Upper lobe of left lung (tissue), 4 donors: ENCODE data around the gene BMP8A.
A peak's percentile ranks its signal among the peaks of the same experiment; 100 is the strongest.

ENCODE experiments used
- POLR2A ChIP-seq, 4 donors: fragments of 450-650 bp; IDR thresholded peaks; one replicate each; pipeline ENCODE4 v1.5.1; 2016 to 2017; ENCODE audit warnings: antibody characterized with exemption in 4 of 4, mild to moderate bottlenecking in 2 of 4
- TF ChIP-seq, protein P1 (sequence below), 6 experiments: fragments of 450-650 bp in 4 of 6; fragments of 200-600 bp in 2 of 6; sonication (generic) in 2 of 6; IDR thresholded peaks; one replicate each; pipeline ENCODE4 v1.5.1; 2016 to 2019; ENCODE audit warnings: antibody characterized with exemption in 6 of 6

- TF ChIP-seq, protein P1, sequence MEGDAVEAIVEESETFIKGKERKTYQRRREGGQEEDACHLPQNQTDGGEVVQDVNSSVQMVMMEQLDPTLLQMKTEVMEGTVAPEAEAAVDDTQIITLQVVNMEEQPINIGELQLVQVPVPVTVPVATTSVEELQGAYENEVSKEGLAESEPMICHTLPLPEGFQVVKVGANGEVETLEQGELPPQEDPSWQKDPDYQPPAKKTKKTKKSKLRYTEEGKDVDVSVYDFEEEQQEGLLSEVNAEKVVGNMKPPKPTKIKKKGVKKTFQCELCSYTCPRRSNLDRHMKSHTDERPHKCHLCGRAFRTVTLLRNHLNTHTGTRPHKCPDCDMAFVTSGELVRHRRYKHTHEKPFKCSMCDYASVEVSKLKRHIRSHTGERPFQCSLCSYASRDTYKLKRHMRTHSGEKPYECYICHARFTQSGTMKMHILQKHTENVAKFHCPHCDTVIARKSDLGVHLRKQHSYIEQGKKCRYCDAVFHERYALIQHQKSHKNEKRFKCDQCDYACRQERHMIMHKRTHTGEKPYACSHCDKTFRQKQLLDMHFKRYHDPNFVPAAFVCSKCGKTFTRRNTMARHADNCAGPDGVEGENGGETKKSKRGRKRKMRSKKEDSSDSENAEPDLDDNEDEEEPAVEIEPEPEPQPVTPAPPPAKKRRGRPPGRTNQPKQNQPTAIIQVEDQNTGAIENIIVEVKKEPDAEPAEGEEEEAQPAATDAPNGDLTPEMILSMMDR (IDR thresholded peaks at IDR 0.05) = no peak
- TF ChIP-seq POLR2A (IDR thresholded peaks at IDR 0.05) = peak in 1 of 4 donors; percentile 57
Observed at GRCh38 chr1:39540504-39541031, 49.1 kb downstream of the BMP8A start.
